Measurements from ENCODE around the gene EBPL.
"Not testable (repeated sequence)": the region's sequence is repeated elsewhere in the genome, so short reads cannot be mapped to it uniquely, and the experiment has no call there.

GRCh38 chr13:49704264-49704663, 13.0 kb upstream of the EBPL start:
- TF ChIP-seq CTCF (conservative IDR thresholded peaks at IDR 0.05; ENCODE audit: low read depth, low read length); ELK1 (IDR thresholded peaks at IDR 0.05; ENCODE audit: borderline replicate concordance, low read depth, low read length); POLR2A (IDR thresholded peaks at IDR 0.05; ENCODE audit: low read depth, low read length); RAD21 (IDR thresholded peaks at IDR 0.05; ENCODE audit: low read length); MXI1 (IDR thresholded peaks at IDR 0.05; ENCODE audit: borderline replicate concordance, low read depth, low read length); MAZ (IDR thresholded peaks at IDR 0.05; ENCODE audit: borderline replicate concordance, low read depth, low read length); MAFK (IDR thresholded peaks at IDR 0.05; ENCODE audit: low read depth, low read length); FOS (IDR thresholded peaks at IDR 0.05; ENCODE audit: low read depth, low read length); BHLHE40 (IDR thresholded peaks at IDR 0.05; ENCODE audit: low read depth, low read length); CEBPB (IDR thresholded peaks at IDR 0.05; ENCODE audit: low read depth, low read length); CHD1 (IDR thresholded peaks at IDR 0.05; ENCODE audit: low read depth, low read length); SMC3 (IDR thresholded peaks at IDR 0.05; ENCODE audit: low read depth, low read length): not testable (repeated sequence)
- TF ChIP-seq, protein P1, sequence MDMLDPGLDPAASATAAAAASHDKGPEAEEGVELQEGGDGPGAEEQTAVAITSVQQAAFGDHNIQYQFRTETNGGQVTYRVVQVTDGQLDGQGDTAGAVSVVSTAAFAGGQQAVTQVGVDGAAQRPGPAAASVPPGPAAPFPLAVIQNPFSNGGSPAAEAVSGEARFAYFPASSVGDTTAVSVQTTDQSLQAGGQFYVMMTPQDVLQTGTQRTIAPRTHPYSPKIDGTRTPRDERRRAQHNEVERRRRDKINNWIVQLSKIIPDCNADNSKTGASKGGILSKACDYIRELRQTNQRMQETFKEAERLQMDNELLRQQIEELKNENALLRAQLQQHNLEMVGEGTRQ (IDR thresholded peaks at IDR 0.05; ENCODE audit: low read depth, low read length) = not testable (repeated sequence)
